GM19193 (cell line): ENCODE data around the gene PRKCG.
A peak's percentile ranks its signal among the peaks of the same experiment; 100 is the strongest.

ENCODE experiments used
- POLR2A ChIP-seq: IDR thresholded peaks from 4 replicates; pipeline ENCODE4 v1.6.1; 2011; ENCODE audit not compliant: insufficient read depth, insufficient read length; ENCODE audit errors: extremely low read depth

PRKCG gene

GRCh38 chr19:53881482-53882390 lies at the start of gene PRKCG:
TSS of gene PRKCG (plus strand) at chr19:53882197. CDS start at chr19:53882495, 298 bp downstream.
- no peak for TF ChIP-seq POLR2A

DNA sequence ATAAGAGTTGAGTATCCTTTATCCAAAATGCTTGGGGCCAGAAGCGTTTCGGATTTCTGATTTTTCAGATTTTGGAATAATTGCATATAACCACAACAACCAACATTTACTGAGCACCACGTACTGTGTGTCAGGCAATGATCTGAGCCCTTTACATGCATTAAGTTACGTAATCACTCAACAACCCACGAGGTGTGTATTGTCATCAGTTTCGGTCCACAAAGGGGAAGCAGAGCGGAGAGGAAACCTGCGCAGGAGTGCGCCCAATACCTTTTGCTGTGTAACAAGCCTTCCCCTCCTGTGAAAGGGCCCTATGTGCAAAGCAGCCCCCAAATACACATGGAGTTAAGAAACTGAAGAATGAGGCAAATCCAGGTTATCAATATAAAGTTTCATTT lies 37.1 kb upstream of the PRKCG start:
- no peak for TF ChIP-seq POLR2A

DNA sequence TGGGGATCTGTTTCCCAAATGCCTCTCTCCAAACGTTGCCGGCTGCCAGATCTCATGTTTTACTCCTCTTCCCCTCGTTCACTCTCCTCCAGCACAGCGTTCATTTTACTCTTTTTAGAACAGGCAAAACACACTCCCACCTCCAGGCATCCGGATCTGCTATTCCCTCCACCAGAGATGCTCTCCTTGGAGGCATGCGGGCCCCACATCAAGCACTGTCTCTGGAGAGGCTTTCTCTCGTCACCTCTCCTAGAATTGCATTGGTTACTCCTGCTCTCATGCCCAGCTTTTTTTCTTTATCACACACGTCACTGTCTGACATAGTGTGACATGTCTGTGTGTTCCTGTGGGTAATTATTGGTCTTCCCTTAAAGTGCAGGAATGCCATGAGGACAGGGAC lies 34.4 kb upstream of the PRKCG start:
- TF ChIP-seq POLR2A, result no peak

DNA sequence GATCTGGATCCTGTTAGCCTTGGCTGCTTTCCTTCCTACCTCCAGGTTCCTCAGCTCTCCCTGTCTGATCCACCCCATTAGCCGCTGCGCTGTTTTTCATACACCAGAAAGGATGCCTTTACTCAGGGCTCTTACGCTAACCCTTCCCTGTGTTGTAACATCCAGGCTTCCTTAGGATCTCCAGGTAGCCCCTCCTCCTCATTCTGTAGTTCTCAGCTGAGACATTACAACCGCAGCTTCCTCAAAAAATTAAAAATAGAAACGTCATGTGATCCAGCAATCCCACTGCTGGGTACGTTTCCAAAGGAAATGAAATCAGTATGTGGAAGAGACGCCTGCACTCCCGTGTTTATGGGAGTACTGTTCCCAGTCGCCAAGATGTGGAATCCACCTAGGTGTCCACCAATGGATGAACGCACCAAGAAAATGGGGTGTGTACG lies 32.7 kb upstream of the PRKCG start:
- TF ChIP-seq POLR2A, result no peak

DNA sequence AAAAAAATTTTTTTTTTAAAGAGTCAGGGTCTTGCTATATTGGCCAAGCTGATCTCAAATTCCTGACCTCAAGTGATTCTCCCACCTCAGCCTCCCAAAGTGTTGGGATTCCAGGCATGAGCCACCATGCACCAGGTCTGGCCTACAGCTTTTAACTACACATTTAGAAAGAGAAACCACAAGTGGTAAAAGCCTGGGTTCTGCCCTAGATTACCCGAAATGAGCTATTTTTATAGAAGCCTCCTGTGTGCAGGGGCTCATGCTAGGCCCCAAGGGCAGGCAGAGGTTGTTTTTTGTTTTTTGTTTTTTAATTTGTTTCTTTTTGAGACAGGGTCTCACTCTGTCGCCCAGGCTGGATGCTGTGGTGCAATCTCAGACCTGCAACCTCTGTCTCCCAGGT lies 28.3 kb upstream of the PRKCG start:
- TF ChIP-seq POLR2A, result no peak

DNA sequence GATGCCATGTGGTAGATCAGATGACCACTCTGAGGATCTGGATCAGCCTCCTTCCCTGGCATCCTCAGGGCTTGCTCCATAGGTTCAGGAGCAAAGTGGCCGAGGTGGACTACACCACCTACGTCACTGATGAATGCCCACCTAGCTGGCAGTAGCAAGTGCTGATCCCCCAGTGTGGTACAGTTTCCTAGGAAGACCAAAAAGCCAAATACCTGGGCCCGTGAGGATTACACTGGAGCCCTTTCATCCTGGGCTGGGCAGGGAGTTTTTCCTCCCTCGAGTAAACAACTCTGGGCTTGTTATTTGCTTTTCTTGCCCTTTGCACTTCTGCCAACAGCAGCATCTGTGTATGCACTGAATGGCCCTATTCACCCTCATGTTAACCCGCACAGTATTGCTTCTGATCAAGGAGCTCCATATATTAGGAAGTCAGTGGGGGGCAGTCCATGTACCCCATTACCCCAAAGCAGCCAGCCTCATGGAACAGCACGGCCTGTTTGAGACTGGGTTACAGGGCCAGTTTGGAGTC lies 17.6 kb upstream of the PRKCG start:
- TF ChIP-seq POLR2A, result no peak

GRCh38 chr19:53865523-53865917 lies 16.5 kb upstream of the PRKCG start:
- TF ChIP-seq POLR2A, result no peak

- TF ChIP-seq POLR2A, result peak; percentile 46
Measured at GRCh38 chr19:53865918-53866864, 15.8 kb upstream of the PRKCG start.

- no peak for TF ChIP-seq POLR2A
Measured at GRCh38 chr19:53866865-53867224, 15.2 kb upstream of the PRKCG start.

DNA sequence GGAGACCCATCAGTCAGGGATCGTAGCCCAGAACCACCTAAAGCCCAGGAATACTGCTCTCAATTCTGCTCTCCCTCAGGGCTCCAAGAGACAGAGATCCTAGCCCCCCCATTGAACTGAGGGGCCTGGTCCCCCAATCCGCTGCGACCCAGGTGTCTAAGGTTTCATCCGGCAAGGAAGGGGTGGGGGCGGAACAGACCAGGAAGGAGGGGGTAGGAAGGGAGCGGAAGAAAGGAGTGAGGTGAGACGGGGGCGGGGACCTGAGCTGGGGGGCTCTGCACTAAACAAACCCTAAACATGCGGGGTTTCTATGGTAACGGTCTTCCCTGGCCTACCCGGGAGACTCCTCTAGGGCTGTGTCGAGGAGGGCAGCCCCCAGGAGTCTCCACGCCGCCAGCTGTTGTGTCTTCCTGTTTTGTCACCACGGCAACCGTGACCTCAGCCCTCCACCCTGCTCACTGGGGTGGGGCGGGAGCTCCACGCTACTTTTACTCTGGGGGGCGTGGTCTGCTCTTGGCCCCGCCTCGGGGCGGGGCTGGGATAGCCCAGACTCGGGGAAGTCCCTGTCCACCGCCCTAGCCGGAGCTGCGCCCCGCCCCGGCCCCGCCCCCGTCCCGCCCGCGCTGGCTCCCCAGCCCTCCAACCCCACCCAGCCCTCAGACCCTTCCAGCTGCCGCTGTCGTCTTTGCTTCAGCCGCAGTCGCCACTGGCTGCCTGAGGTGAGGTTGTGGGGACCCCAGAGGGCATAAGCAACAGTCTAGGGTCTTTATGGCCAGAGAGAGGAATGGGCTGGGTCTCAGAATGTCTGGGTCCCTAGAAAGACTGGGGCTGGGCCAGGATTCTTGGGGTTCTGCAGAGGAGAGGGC lies 14.5 kb upstream of the PRKCG start, which contains the start of gene MYADM:
MYADM (plus strand) TSS at position 659 of the 866 bp plus-strand sequence. CDS start 5,647 bp downstream, outside the sequence.
- peak; percentile 54 for TF ChIP-seq POLR2A

DNA sequence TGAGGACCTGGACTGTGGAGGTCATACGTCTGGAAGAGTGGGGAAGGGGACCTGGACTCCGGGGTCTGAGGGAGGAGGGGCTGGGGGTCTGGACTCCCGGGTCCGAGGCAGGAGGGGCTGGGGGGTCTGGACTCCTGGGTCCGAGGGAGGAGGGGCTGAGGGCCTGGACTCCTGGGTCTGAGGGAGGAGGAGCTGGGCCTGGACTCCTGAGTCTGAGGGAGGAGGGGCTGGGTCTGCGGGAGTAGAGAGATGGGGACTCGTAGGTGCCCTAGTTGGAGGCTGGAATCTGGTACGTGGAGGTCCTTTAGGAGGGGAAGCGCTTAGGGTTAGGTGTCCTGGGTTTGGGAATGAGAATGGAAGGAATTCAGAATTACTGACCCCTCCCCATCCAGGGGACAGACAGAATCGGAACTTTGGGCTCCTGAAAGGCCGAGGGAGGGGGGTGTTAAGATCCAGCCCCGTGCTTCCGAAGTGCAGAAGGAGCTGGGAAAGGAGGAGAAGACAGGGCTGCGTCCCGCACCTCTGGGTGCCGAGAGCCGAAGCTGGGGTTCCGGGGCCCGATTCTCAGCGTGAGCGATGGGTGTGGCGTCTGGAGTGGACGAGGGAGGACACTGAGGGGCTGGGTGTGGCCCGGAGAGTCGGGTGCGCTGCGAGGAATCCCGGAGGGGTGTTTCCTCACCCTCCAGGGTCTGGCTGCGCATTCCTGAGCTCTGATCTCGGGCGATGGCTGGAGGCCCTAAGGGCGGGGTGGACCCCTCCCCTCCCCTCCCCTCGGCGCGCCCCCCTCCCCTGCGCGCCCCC lies 13.7 kb upstream of the PRKCG start:
- no peak for TF ChIP-seq POLR2A

DNA sequence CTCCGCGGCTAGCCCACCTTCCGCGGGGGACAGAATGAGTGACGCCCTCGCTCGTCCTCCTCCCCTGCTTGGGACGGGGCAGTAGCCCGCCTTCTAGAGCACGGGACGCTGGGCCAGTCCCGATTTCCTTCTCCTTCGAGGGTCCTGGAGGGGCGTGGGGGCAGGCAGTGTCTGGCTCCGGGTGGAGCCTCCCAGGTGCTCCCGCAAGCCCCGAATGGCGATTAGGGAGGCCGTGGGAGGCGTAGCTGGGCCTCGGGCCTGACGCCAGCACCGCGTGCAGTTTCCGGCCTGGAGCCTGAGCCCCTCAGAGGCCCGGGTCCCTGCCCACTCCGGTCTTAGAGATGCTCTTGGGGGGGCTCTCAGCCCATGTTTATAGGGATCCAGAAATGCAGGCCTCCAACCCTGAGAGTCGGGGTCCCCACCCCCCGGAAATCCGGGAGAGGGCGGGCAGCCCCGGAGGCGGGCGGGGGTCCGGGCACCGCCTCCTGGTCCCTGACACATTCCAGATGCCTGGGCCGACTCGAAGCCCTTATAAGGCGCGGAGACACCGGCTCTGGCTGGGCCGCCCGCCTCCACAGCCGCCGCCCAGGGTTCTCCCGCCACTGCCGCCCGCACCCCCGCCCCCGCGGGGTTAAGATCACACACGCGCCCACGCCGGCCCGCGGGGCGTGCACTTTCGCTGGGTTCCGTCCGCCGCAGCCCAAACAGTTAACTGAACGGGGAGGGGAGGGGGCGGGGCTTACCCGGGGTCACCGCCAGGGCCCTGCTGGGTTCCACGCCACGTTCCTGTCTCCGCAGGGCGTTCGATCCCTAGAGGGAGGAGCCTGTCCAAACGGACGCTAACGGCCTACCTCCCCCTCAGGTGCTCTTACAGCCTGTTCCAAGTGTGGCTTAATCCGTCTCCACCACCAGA lies 12.8 kb upstream of the PRKCG start:
- peak; percentile 25 for TF ChIP-seq POLR2A
